ENCODE measurements around the gene RASSF4.

RASSF4 gene

GRCh38 chr10:44949127-44949802, 10.3 kb upstream of the RASSF4 start:
- no peak for DNase-seq

GRCh38 chr10:44949915-44950314, 9.7 kb upstream of the RASSF4 start:
- DNase-seq = no peak

- DNase-seq = no peak
Observed at GRCh38 chr10:44950326-44951225, 9.0 kb upstream of the RASSF4 start.

- DNase-seq = no peak
Observed at GRCh38 chr10:44951576-44952226, 7.9 kb upstream of the RASSF4 start.

GRCh38 chr10:44952779-44953231, 6.8 kb upstream of the RASSF4 start:
- no peak for DNase-seq

DNA sequence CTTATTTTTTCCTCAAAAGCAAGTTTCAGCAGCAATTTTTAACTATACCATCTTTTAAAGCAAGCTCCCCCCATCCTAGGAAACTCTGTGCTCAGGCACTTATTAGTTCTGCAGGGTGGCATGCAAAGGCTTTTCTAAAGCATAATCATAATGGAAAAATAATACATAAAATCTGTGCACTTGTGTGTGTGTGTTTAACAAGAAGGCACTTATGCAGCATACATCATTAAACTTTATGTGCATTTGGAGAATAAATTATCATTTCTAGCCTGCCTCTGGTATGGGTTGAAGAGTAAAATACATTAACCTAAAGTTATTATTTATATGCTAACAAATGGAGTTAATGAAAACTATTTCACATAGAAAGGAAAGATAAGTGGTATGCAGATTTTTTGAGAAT, 5.6 kb upstream of the RASSF4 start:
- no peak for DNase-seq

- no peak for DNase-seq
Observed at GRCh38 chr10:44954962-44955361, 4.6 kb upstream of the RASSF4 start.

DNA sequence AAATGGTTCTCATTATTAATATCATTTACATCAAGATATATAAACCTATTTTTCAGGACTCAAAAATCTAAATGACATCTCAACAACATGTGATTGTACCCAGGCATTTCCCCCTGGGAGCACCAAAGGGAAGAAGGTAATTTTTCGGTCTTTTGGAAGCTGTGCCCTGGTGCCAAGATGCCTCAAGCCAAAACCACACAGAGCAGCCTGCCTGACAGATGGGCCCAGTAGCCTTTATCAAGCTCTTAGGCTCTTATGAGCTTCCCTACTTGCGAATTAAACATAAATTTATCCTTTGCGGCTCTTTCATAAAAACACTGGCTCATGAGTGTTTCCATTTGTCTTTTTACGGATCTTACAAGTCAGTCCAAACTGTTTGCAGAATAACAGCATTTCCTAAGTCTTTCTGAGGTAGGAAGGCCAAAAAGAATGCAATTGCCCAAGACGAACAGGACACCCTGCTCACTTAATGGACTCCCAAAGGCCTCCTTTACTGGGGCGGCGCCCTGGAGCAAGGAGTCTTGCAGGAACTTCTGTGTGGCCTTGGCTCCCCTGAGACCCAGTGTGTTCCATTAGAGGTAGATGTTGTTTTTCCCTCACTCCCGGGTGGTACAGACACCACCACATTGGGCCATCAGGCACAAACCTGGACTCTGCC, 4.1 kb upstream of the RASSF4 start:
- no peak for DNase-seq

DNA sequence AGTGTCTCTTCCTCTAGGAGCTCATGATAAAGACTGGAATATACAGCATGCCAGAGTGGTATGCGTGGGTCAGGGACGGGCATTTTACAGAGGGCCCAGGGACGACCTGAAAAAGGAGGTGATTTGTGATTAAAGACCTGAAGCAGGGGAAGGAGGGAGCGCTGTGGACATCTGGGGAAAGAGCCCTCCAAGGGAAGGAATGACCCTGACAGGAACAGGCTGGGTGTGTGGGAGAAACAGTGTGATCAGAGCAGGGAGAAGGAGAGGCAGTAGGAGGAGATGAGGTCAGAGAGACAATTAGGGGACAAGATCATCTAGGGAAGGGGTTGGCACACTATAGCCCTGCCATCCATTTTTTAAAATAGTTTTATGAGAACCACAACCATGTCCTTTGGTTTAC, 3.4 kb upstream of the RASSF4 start:
- DNase-seq = no peak

DNA sequence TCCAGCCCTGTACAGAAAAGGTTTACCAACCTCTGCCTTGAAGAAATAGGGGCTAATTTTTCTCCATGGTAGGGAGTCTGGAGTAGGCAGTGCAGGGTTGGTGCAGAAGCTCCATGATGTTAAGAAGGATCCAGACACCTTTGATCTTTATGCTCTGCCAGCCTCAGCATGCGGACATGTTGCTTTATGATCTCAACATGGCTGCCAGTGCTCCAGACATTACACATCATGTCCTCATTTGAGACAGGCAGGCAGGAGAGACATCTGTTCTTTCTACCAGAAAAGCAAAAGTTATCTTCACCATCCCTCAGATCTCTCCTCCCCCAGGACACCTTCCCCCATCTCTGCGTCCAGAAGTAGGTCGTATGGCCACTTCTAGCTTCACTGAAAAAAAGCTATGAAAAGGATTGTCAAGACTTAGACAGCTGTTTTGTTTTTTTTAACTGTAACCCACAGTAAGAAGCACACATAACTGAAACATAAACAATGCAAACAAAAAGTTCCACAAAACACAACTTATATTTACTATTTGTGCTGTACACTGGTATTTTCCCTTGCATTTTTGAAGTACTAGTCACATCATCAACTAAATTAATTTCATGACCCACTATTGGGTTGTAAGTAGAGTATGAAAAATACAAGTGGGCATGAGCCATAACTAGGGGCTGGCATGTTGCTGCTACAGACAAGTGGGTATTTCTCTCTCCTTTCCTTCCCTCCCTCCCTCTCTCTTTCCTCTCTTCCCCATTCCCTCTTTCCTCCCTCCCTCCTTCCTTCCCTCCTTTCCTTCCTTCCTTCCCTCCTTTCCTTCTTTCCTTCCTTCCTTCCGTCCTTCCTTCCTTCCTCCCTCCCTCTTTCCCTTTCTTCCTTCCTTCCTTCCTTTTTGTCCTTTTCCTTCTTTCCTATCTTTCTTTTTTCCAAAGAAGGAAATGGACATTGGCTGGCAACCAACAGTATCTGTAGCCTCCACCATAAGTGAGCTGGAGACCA, 2.6 kb upstream of the RASSF4 start:
- no peak for DNase-seq

DNA sequence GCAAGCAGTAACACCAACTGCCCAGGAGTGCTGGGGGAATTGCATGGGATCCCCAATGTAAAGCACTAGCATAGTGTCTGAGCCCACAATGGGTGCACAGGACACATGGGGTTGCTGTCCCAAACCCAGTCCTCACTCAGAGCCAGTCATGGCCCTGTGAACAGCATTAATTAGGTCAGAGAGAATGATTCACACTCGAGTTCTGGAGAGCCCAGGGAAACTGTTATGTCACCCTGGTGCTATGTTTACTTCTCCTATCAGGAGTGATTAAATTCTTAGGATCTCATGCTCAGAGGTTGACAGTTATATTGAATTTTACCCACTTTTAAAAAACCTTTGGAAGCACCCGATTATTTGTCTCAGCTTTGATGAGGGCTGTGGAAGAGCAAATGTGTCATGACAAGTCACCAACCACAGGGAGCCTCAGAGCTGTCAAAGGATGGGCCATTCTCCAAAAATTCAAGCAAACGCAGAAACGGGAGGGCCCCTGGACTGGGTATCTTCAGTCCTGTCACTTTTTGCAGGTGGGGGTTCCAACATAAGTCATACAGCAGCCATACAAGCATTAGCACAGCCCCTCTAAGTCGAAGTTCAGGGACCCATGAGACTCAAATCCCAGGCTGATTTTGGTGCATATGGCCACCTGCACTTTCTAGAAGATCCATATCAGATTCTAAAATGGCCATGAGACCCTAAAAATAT, 1.3 kb upstream of the RASSF4 start:
- no peak for DNase-seq

- no peak for DNase-seq
Observed at GRCh38 chr10:44958898-44959246, 730 bp upstream of the RASSF4 start.

DNA sequence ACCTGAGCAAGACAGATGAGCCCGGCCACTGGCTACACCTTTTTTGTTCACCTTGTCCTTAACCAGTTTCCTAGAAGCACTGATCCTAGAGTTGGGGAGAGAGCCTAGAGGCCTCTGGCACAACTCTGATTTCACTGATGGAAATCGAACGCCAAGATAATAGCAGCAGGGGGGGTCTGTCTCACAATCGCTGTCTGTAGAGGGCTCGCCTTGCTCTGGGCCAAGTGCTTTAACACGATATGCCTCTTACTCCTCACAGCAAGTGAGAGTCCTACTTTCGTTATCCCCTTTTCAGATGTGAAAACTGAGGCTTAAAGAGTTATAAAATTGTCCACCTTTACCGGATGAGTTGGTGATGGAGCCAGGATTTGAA, 472 bp downstream of the RASSF4 start:
- no peak for DNase-seq

DNA sequence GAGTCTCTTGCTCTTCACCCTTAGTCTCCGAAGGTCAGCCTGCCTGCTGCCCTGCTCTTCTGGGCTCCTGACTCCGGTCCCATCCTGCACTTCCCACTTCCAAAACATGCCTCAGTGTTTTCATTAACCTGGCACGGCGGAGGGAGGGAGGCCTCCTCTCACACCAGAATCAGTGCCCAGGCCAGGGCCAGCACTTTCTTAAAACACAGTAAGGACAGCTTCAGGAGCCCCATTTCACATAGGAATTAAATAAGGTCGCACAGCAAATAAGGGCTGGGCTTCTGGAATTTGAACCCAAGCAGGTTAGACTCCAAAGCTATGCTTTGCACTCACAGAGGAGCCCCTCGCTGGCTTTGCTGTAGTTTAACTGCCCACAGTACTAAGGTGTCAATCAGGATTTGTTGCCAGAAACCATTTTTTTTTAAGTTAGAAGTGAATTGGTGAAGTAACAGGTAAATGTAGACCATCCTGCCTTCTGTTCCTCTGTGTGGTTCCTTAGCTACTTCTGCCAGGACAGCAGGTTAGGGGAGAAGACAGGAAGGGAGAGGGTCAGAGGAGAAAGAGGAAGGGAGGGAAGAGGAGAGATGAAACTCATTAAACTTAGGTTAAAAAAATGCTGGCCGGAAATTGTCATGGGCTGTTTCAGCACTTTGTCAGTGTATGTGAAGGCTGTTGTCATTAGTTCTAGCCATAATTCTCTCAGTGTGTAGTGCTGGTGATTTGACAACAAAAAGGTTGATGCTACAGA, 1.1 kb downstream of the RASSF4 start:
- DNase-seq = no peak

DNA sequence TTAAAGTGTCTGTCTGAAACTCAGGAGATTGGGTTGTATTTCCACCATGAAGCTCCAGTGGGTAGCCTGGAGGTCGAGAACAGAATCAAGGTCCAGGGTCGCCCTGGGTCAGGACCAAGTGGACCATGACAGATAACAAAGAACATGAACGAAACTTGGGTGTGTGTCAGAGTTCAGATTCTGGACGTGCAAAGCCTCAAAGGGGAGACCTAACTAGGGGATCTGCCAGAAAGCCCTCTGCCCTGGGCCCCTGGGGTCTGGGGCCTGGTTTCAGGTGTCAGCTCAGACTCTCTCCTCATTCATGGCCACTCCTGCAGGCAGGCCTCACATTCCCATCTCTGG, 1.6 kb downstream of the RASSF4 start:
- DNase-seq = no peak

- no peak for DNase-seq
Observed at GRCh38 chr10:44961931-44962750, 2.5 kb downstream of the RASSF4 start.

GRCh38 chr10:44962870-44963738, 3.5 kb downstream of the RASSF4 start:
- DNase-seq = no peak

DNA sequence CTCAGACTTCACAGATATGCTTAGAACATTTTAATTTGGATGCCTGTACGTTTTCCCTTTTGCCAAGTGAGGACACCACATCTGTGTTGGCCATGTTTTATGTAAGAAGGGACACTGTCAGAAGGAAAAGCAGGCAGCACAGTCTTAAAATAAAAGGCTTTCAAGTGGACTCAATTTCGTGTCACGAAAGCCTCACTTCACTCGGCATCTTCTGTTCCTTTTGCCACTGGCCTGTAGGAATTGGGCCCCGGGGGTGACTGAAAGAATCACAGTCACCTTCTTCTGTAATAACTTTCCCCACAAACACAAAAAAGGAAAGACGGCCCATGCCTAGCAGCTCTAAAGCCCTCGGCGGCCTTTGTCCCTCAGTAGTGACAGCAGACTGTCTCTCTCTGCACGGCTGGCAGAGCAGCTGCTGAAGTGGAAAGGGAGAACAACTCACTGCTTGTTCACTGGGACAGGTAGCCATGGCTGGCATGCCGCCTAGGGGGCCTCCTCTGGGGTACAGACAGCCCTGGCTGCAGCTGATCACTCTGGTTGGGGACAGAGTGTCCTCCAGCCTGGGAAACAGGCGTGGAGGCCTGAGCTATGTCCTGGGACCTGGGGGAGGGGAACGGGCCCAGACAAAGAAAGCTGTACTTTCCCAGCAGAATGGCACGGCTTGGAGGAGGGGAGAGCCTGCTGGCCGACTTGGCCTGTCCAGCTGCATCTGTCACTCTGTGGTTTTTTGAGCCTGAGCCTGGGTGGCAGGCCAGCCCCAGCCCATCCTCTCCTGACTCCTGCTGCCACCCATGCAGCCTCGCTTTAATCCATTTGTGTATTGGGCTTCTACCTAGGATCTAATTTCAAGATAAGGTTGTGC, 4.4 kb downstream of the RASSF4 start:
- no peak for DNase-seq
